ENCODE data around the gene LRIG1.

DNA sequence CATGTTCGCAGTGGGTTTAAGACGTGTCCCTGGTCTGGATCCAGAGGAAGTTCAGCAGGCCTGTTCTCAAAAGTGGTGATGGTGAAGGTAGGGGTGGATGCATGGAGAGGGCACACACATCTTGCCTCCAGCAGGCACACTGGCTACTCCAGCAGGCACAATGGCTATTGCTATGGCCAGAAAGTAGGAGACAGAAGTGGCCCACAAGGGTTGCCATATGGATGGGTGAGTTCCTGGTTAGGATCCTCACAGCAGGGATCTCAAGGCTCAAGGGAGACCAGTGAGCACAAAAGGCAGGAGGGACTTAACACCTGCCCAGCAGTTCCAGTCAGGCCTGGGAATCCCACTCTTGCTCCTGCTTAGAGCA lies 107.9 kb downstream of the LRIG1 start:
- TF ChIP-seq ZNF138 (tag by site-specific recombination; IDR thresholded peaks at IDR 0.05; ENCODE audit: borderline replicate concordance) (no peak), YY1 (tag by site-specific recombination; IDR thresholded peaks at IDR 0.05) (no peak), ZNF658 (tag by site-specific recombination; IDR thresholded peaks at IDR 0.05) (no peak), ZNF133 (tag by site-specific recombination; IDR thresholded peaks at IDR 0.05) (no peak), ZNF521 (tag by site-specific recombination; IDR thresholded peaks at IDR 0.05) (no peak), ZNF777 (tag by site-specific recombination; IDR thresholded peaks at IDR 0.05; ENCODE audit: borderline replicate concordance) (no peak)
- TF ChIP-seq, protein P1, sequence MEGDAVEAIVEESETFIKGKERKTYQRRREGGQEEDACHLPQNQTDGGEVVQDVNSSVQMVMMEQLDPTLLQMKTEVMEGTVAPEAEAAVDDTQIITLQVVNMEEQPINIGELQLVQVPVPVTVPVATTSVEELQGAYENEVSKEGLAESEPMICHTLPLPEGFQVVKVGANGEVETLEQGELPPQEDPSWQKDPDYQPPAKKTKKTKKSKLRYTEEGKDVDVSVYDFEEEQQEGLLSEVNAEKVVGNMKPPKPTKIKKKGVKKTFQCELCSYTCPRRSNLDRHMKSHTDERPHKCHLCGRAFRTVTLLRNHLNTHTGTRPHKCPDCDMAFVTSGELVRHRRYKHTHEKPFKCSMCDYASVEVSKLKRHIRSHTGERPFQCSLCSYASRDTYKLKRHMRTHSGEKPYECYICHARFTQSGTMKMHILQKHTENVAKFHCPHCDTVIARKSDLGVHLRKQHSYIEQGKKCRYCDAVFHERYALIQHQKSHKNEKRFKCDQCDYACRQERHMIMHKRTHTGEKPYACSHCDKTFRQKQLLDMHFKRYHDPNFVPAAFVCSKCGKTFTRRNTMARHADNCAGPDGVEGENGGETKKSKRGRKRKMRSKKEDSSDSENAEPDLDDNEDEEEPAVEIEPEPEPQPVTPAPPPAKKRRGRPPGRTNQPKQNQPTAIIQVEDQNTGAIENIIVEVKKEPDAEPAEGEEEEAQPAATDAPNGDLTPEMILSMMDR (tag by site-specific recombination; IDR thresholded peaks at IDR 0.05): no peak
